ENCODE results near the gene MNX1.

Gene MNX1

GRCh38 chr7:157014635-157015555 lies 4.4 kb upstream of the MNX1 start:
- no peak for DNase-seq

- DNase-seq, result no peak
These were observed 3.4 kb upstream of the MNX1 start for GRCh38 chr7:157013602-157014549.

- DNase-seq, result no peak
These were observed 2.6 kb upstream of the MNX1 start for GRCh38 chr7:157013101-157013500.

- DNase-seq, result no peak
These were observed 1.7 kb upstream of the MNX1 start for GRCh38 chr7:157012113-157012547.

GRCh38 chr7:157011333-157012112 lies 1.1 kb upstream of the MNX1 start:
- no peak for DNase-seq

GRCh38 chr7:157009778-157010587 lies 480 bp downstream of the MNX1 start:
- DNase-seq, result no peak

- DNase-seq, result peak; percentile 58
These were observed 1.2 kb downstream of the MNX1 start for GRCh38 chr7:157009170-157009777.

- DNase-seq, result no peak
These were observed 2.0 kb downstream of the MNX1 start for GRCh38 chr7:157008206-157009169.

GRCh38 chr7:157007470-157008066 lies 2.9 kb downstream of the MNX1 start:
- peak; percentile 47 for DNase-seq

- no peak for DNase-seq
These were observed 3.5 kb downstream of the MNX1 start for GRCh38 chr7:157006829-157007469.

- peak; percentile 59 for DNase-seq
These were observed 4.2 kb downstream of the MNX1 start for GRCh38 chr7:157006205-157006747.

GRCh38 chr7:157005456-157006204 lies 4.8 kb downstream of the MNX1 start:
- DNase-seq, result peak; percentile 57

GRCh38 chr7:157004521-157005455 lies 5.7 kb downstream of the MNX1 start:
- peak; percentile 57 for DNase-seq

GRCh38 chr7:157003756-157004520 lies 6.5 kb downstream of the MNX1 start:
- DNase-seq, result peak; percentile 59

GRCh38 chr7:157003445-157003755 lies 7.1 kb downstream of the MNX1 start:
- no peak for DNase-seq

GRCh38 chr7:157002819-157003421 lies 7.5 kb downstream of the MNX1 start:
- DNase-seq, result peak; percentile 54
